SKM-1 treated with dmso at 0.1 percent for 144 hours (cell line): ENCODE results near the gene C2orf68.
"Not testable (repeated sequence)": the region's sequence is repeated elsewhere in the genome, so short reads cannot be mapped to it uniquely, and the experiment has no call there.

Experiments used
- DNase-seq: peaks from one replicate; lab custom pipeline; 2025; ENCODE audit not compliant: unreplicated experiment; lab: John Stamatoyannopoulos, UW

C2orf68 gene

GRCh38 chr2:85631316-85631715 is 19.4 kb upstream of the C2orf68 start:
- DNase-seq, result no peak

- DNase-seq, result no peak
Measured at GRCh38 chr2:85628658-85629057, 16.8 kb upstream of the C2orf68 start.

DNA sequence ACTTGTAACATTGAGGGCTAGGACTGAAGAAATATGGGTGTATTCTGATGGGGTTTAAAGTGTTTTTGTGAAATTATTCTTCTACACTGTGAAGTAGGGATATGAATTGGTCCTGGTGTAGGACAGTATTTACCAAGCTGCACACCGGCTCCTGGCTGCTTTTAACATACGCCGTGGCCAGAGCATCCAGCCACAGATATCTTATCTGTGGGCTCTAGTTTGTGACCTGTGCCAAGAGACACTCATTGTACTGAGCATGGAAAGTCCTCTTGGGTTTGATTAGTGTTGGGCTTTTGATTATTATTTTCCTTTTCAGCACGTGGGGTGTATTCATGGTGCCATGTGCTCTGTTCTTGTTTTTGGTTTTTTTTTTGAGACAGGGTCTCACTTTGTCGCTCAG is 12.1 kb upstream of the C2orf68 start:
- no peak for DNase-seq

DNA sequence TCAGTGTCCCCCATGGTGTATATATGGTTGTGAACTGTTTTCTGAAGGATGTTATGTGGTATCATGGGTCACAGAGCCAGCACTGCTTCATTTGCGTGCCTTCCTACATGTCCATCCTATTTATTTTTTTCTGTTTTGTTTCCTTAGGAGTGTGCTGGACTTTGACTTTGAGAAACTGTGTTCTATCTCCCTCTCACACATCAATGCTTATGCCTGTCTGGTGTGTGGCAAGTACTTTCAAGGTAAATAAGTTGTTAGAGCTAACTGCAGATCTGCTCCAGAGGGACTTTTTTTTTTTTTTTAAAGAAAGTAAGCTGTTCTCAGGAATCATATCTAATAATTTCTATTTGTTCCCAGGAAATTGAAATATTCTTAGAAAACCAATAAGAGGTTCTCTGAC is 9.5 kb upstream of the C2orf68 start:
- DNase-seq, result no peak

DNA sequence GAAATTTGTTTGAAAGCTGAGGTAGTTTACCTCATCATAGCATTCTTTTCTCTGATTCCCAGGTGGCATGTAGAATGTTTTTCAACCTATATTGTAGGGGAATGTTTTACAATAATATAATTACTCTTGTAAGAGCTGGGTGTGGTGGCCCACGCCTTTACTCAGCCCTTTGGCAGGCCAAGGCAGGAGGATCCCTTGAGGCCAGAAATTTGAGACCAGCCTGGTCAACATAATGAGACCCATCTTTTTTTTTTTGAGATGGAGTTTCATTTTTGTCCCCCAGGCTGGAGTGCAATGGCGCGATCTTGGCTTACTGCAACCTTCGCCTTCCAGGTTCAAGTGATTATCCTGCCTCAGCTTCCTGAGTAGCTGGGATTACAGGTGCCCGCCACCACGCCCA is 7.8 kb upstream of the C2orf68 start:
- DNase-seq, result no peak

- not testable (repeated sequence) for DNase-seq
Measured at GRCh38 chr2:85617723-85618122, 5.9 kb upstream of the C2orf68 start.

DNA sequence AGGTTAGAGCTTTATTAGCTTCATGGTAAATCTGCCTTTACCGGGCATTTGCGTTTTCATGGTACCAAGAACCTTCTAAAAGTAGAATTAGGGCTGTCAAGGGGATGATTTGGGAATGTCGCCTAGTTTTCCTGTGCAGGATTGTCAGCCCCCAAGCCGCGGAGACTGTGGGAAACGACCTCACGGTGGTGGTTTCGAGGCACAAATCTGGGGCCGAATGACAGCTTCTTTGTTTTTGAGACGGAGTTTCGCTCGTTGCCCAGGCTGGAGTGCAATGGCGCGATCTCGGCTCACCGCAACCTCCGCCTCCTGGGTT is 3.5 kb upstream of the C2orf68 start:
- DNase-seq, result no peak

- DNase-seq, result not testable (repeated sequence)
Measured at GRCh38 chr2:85614757-85615156, 2.9 kb upstream of the C2orf68 start.

GRCh38 chr2:85613717-85614515 is 2.0 kb upstream of the C2orf68 start:
- no peak for DNase-seq

- no peak for DNase-seq
Measured at GRCh38 chr2:85611217-85611704, 605 bp downstream of the C2orf68 start.

DNA sequence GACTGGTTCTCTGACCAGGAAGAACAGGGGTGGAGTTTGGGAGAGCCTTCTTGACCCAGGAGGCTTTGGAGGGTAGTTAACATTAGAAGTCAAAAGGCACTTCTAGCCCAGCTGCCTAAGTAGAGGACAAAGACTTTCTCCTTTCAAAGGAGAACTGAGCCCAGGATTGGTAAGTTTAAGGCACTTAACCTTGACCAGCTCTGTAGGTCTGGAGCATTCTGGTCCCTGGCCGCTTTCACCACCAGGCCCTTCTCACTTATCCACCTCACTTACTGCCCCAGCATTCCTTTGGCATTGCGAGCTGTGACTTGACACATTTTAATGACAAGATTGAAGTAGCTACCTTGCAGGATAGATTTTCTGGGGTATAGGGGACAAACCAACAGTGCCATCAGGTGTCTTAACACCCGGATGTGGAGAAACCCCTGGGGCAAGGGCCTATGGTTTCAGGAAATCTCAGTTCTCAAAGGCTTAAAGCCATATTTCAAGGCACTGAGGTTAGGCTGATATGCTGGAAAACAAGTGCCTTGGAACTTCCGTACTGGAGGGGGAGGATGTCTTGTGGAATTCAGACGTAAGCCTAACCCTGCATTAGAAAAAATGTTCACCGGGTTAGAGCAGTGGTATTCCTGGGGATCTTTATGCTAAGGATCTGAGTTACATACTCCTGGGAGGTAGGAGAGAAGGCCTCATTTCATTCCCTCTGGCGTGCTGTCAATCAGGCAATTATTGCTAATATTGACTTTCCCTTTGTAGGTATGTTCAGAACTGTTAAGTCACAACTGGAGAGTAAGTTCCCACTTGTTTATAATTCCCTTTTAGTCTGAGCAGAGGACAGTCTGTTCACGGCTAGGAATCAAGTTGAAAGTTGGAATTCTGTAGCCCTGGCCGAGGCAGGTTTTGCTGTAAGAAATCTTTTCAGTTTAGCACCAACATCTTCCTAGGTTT is 4.3 kb downstream of the C2orf68 start:
- no peak for DNase-seq

DNA sequence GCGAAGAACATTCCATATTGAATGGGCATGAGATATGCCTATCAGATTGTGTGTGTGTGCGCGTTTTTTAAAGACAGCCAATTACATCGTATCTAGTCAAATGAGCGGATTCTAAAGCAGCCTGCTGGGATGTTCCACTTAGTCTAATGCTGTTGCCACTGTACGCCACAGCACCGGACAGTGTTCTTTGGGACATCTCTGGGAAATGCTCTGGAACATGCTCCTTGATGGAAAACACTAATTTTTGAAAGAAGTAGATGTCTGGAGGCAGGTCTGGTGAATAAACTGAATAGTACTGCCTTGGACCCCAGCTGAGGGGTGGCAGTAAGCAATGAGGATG is 5.8 kb downstream of the C2orf68 start:
- no peak for DNase-seq

- DNase-seq, result no peak
Measured at GRCh38 chr2:85605406-85606115, 6.3 kb downstream of the C2orf68 start.

DNA sequence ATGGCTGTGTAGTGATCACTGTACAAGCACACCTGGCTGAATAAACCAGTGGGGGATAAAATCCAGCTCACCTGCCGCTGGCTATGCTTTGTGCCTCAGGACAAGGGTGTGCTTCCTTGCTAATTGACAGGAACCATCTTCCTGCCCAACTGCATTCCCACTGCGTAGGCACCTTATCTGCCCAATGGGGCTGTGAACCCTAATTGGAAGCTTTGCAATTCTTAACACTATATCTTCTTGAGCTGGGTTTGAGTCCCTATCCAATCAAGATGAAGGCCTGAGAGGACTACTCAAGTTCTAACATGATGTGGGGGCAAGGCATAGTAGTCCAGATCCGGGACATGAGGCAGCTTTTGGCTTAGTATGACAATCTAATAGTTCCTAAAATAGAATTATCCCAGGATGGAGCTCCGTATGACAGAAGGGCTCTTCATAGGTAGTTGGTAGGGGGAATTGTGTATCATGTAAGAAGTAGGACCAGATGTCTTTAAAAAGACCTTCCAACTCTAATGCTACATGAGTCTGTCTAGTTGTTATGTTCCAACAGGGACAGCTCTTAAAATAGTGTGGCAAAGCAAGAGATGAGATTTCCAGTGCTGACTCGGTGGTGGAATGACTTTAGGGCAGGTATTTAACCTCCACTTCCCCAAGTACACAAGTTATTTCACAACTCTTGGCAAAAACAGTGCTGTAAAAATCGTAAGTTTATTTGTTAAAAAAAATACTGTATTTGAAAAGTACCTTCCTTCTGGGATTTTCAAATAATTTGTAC is 7.1 kb downstream of the C2orf68 start:
- DNase-seq, result no peak

- not testable (repeated sequence) for DNase-seq
Measured at GRCh38 chr2:85604133-85604444, 7.8 kb downstream of the C2orf68 start.

DNA sequence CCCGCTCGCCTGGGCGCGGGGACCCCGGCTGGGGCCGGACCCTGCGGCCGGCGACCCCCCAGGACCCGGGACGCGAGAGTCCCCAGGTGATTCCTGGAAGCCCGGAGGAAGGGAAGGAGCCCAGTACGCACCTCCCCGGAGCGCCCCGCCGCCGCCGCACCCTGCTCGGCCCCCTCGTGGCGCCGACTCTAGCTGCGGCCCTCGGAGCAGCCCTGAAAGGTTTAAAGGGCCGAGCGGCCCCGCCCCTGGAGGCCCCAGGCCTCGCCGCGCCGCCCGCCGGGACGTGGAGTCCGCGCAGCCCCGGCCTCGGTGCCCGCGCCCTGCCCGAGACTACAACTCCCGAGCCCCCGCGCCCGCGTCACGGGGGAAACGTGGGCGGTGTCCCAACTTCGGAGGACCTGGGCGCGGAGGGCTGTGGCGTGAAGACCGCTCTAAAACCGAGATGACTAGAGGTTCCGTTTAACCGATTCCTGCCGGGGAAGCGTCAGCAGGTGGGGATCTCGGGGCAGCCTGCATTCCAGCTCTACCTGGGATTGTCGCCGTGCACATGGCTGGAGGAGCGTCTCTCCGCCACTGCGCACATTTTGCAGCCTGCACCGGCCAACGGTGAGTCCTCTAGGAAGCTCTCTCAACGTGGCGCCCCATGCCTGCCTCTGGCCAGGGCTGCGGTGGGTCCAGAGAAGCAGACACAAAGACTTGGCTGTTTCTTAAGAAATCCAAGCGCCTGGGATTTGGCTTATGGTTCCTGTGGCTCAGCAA is 9.2 kb downstream of the C2orf68 start, which contains the start of gene TMEM150A:
TMEM150A (minus strand) TSS at position 223 of the 759 bp plus-strand sequence. CDS start 750 bp downstream, outside the sequence.
- DNase-seq, result peak; percentile 98

GRCh38 chr2:85601771-85602475 is 9.9 kb downstream of the C2orf68 start:
- no peak for DNase-seq

GRCh38 chr2:85600951-85601770 is 10.7 kb downstream of the C2orf68 start:
- no peak for DNase-seq

- DNase-seq, result no peak
Measured at GRCh38 chr2:85600235-85600575, 11.7 kb downstream of the C2orf68 start.
